DMS 273 treated with DMSO at 0.1 percent for 48 hours (cell line): ENCODE measurements around the gene CDH26.

Experiments used
- DNase-seq: peaks from one replicate; lab custom pipeline; 2025; lab: John Stamatoyannopoulos, UW

The CDH26 gene

GRCh38 chr20:59958123-59958522 is at the start of gene CDH26:
Gene CDH26, plus strand, starts transcription at chr20:59958423. Its CDS starts 304 bp downstream, at chr20:59958727.
- no peak for DNase-seq

- no peak for DNase-seq
Observed at GRCh38 chr20:59908855-59909254, 49.4 kb upstream of the CDH26 start.

GRCh38 chr20:59911041-59911440 is 47.2 kb upstream of the CDH26 start:
- no peak for DNase-seq

- DNase-seq, result no peak
Observed at GRCh38 chr20:59912609-59913008, 45.6 kb upstream of the CDH26 start.

- no peak for DNase-seq
Observed at GRCh38 chr20:59920944-59921343, 37.3 kb upstream of the CDH26 start.

GRCh38 chr20:59923514-59923913 is 34.7 kb upstream of the CDH26 start:
- DNase-seq, result no peak

- DNase-seq, result no peak
Observed at GRCh38 chr20:59925359-59925758, 32.9 kb upstream of the CDH26 start.

- DNase-seq, result no peak
Observed at GRCh38 chr20:59925899-59926298, 32.3 kb upstream of the CDH26 start.

GRCh38 chr20:59931511-59932312 is 26.5 kb upstream of the CDH26 start:
- DNase-seq, result no peak

GRCh38 chr20:59932616-59933295 is 25.5 kb upstream of the CDH26 start:
- no peak for DNase-seq

- DNase-seq, result no peak
Observed at GRCh38 chr20:59933296-59933848, 24.9 kb upstream of the CDH26 start, which contains the start of gene SYCP2. Gene SYCP2, minus strand, starts transcription at chr20:59933637. Its CDS starts 11,224 bp downstream, at chr20:59922413.

- DNase-seq, result no peak
Observed at GRCh38 chr20:59933849-59934585, 24.2 kb upstream of the CDH26 start.

GRCh38 chr20:59935457-59936185 is 22.6 kb upstream of the CDH26 start:
- no peak for DNase-seq

- no peak for DNase-seq
Observed at GRCh38 chr20:59936409-59936808, 21.8 kb upstream of the CDH26 start.

- no peak for DNase-seq
Observed at GRCh38 chr20:59937150-59937549, 21.1 kb upstream of the CDH26 start.

GRCh38 chr20:59938221-59938620 is 20.0 kb upstream of the CDH26 start:
- no peak for DNase-seq

- no peak for DNase-seq
Observed at GRCh38 chr20:59938696-59939051, 19.5 kb upstream of the CDH26 start.

- no peak for DNase-seq
Observed at GRCh38 chr20:59939052-59939878, 19.0 kb upstream of the CDH26 start.

- no peak for DNase-seq
Observed at GRCh38 chr20:59939879-59940128, 18.4 kb upstream of the CDH26 start.

GRCh38 chr20:59940129-59940955 is 17.9 kb upstream of the CDH26 start, which contains the start of the genes FAM217B and PPP1R3D:
Gene FAM217B, plus strand, starts transcription at chr20:59940389. Its CDS starts 3,555 bp downstream, at chr20:59943944.
Gene PPP1R3D, minus strand, starts transcription at chr20:59940305. Its CDS starts 374 bp downstream, at chr20:59939931.
- peak; percentile 79 for DNase-seq
